GM18517 (cell line): Measurements from ENCODE around the gene UBA6.
"Not testable (repeated sequence)": the region's sequence is repeated elsewhere in the genome, so short reads cannot be mapped to it uniquely, and the experiment has no call there.

ENCODE experiments used
- ATAC-seq: cut with Tn5 transposase; IDR thresholded peaks from one replicate; pipeline ENCODE4 v1.9.1; 2021; ENCODE audit warnings: mild to moderate bottlenecking, moderate library complexity; ENCODE audit not compliant: unreplicated experiment

The UBA6 gene

GRCh38 chr4:67700738-67701516 lies at the start of gene UBA6:
Gene UBA6 (minus strand): TSS chr4:67701155. CDS start chr4:67701119, 36 bp downstream.
- peak; percentile 95 for ATAC-seq

GRCh38 chr4:67750691-67751090 lies 49.7 kb upstream of the UBA6 start:
- no peak for ATAC-seq

- no peak for ATAC-seq
Observed at GRCh38 chr4:67749286-67749685, 48.3 kb upstream of the UBA6 start.

GRCh38 chr4:67746797-67747495 lies 46.0 kb upstream of the UBA6 start:
- ATAC-seq = no peak

- ATAC-seq = no peak
Observed at GRCh38 chr4:67744561-67745283, 43.8 kb upstream of the UBA6 start.

GRCh38 chr4:67743194-67743593 lies 42.2 kb upstream of the UBA6 start:
- no peak for ATAC-seq

GRCh38 chr4:67736262-67736661 lies 35.3 kb upstream of the UBA6 start:
- ATAC-seq = no peak

- ATAC-seq = no peak
Observed at GRCh38 chr4:67735325-67735724, 34.4 kb upstream of the UBA6 start.

GRCh38 chr4:67730511-67730910 lies 29.6 kb upstream of the UBA6 start:
- ATAC-seq = not testable (repeated sequence)

DNA sequence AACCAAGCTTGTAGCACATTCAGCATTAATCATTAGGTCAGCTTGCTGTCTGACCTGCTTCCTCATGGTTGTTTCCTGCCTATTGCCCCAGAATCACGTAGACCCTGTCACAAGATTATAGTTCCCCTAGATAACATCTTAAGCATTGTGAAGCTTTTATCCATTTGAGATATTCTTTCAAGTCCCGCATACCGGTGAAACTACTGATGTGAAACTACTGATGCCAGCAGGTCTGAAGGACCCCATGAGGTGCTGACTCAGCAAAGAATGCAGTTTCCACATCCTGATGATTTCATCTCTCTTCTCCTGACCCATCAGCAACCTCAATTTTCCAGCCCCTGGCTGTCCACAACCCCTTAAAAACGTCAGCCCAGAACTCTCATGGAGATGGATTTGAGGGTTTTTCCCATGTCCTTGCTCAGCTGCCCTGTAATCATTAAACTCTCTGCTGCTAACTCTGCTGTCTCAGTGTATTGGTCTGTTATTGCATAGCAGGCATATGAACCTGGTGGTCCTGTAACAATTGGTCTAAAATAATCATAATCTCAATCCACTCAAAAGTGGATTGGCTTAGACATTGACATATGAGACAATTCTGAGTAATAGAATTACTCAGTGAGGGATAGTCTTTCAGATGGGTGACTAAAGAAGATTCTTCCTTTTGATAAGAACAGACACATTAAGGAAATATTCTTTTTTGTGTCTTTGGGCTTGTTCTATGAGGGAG lies 26.3 kb upstream of the UBA6 start:
- ATAC-seq = no peak

- no peak for ATAC-seq
Observed at GRCh38 chr4:67725981-67726380, 25.0 kb upstream of the UBA6 start.

GRCh38 chr4:67725132-67725531 lies 24.2 kb upstream of the UBA6 start:
- no peak for ATAC-seq

DNA sequence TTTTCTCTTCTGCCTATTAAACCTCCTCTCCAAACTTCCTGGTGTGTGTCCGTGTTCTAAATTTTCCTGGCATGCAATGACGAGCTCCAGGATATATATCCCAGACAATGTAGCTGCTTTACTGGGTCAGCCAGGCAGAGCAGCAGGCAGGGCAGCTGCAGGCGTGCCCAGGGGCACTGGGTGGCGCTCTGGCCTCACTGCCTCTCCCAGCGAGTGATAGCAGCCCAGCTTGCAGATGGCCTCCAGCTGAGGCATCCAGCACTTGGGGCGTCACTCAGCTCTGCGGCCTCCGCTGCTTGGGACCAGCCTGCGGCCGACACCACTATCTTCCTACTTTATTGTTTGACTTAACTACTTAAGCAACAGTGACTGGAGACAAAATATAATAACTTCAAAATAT lies 23.0 kb upstream of the UBA6 start:
- no peak for ATAC-seq

DNA sequence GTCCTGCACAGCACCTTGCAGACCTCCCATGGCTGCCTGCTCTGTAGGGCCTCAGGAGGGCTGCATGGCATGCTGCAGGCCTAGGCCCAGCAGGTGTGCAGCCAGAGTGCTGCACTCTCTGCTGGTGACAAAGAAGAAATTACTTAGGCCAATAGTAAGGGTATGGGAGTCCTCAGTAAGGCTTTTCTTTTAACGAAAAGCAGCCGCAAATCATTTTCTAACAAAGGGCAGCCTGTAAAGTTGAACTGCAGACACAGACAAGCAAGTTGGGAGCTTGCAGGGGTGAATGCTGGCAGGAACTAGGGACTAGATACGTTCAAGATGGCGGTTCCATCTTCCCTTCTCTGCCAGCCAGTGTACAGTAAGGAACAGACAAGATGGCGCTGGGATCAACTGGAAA lies 22.4 kb upstream of the UBA6 start:
- ATAC-seq = no peak

DNA sequence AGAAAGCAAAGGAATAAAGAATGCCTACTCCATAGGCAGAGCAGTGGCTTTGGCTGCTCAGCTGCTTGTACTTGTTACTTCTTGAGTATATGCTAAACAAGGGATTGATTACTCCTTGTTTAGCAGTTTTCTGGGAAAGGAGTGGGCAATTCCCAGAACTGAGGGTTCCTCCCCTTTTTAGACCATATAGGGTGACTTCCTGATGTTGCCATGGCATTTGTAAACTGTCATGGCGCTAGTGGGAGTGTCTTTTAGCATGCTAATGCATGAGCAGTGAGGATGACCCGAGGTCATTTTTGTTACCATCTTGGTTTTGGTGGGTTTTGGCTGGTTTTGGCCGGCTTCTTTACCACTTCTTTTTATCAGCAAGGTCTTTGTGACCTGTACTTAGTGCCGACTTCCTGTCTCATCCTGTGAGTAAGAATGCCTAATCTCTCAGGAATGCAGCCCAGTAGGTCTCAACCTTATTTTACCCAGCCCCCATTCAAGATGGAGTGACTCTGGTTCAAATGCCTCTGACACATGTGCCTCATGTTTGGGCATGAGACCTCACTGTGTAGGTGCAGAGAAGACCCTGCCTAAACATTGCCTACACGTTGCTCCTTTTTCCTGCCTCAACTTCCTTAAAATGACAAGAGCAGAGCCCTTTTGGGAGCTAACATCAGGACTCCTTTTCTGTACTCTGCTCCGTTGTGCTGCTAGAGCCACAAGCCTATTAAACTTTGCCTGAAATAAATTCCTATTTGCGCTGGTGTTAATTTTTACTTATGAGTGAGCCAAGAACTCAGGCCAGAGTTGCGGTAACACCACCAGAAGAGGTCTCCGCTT lies 21.0 kb upstream of the UBA6 start:
- no peak for ATAC-seq

DNA sequence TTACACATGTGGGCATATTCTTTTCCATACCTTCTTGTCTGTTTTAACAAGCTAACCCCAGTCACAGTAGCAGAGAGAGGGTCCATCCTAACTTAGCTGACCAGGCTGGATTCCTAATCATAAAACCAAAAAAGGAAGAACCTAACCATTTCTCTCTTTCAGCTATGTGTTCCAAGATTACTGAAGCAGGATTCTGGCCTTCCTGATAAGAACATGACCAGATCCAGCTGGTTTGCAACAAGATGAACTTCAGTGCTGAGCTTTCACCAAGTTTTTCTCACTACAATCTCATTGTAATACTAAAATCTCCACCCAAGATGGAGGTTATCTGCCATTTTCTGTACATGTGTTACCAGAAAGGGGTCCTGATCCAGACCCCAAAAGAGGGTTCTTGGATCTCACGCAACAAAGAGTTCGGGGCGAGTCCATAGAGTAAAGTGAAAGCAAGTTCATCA lies 20.4 kb upstream of the UBA6 start:
- no peak for ATAC-seq

GRCh38 chr4:67719953-67720617 lies 19.1 kb upstream of the UBA6 start:
- ATAC-seq = no peak

DNA sequence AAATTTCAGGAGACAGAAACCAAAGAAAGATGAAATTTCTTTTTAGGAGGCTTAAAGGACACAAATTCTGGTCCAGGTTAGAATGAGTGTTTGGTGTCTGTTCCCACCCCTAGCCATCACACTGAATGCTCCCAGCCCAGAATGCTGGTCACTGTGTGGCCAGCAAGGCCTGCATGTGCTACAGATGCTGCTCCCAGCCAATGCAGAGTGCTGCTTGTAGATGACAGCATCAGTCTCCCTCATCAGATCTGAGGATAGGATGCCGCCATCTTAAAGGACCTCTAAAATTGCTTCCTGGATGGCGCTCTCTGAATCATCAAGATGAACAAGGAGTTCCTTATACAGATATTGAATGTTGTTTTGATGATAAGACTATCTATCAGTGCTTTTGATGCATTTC lies 17.9 kb upstream of the UBA6 start:
- no peak for ATAC-seq

DNA sequence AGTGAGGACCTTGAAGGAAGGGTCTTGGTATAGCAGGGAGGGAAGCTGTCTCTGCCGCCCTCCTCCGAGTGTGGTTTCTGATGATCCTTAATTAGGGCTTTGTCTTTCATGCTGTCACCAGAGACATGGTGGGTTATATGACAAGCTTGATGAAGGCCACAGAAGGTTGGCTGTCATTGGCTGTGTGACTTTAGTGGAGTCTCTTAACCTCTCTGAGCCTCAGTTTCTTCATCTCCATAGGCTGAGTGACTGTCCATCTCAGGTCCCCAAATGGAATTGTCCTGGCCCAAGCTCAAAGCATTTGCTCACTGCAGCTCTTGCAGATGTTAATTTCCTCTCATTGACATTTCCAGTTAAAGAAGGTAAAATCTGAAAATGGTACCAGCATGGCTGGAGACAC lies 16.6 kb upstream of the UBA6 start:
- ATAC-seq = no peak

DNA sequence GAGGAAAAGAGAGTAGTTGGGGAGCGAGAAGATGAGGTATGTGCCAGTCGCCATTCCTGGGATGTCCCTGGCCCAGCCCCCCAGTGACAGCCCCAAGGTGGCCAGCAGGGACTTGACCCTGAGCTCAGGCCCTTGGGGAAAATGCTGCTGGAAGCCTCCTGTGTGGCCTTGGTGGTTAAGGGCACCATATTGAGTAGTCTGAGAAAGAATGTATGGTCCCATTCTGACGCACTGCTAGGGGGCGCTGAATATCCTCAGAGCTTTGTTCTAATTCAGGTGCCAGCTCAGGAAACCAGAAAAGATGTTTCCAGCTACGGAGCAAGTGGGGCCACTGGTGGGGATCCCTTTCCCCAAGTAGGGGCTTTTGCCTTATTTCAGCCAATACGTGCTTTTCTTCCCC lies 14.0 kb upstream of the UBA6 start:
- ATAC-seq = no peak
